Osteocyte (in vitro differentiated cells): ENCODE data around the gene CNTN5. TPM values are rescaled to one million over a fixed set of nuclear protein-coding genes. Genes with fewer than 3 reads are reported as not detected.

ENCODE experiments used
- DNase-seq: peaks from one replicate; pipeline ENCODE4 v3.0.0; 2021; ENCODE audit warnings: mixed read lengths; ENCODE audit not compliant: unreplicated experiment; ENCODE audit errors: extremely low spot score
- H3K27ac Mint-ChIP-seq: one replicate; pipeline ENCODE4 v1.8.0; 2021; ENCODE audit warnings: mild to moderate bottlenecking, mixed read lengths; ENCODE audit not compliant: unreplicated experiment
- H3K27me3 Mint-ChIP-seq: one replicate; pipeline ENCODE4 v1.8.0; 2021; ENCODE audit warnings: mixed read lengths; ENCODE audit not compliant: unreplicated experiment
- H3K36me3 Mint-ChIP-seq: one replicate; pipeline ENCODE4 v1.8.0; 2021; ENCODE audit warnings: mixed read lengths; ENCODE audit not compliant: unreplicated experiment
- H3K4me1 Mint-ChIP-seq: one replicate; pipeline ENCODE4 v1.8.0; 2021; ENCODE audit warnings: mixed read lengths; ENCODE audit not compliant: unreplicated experiment
- H3K4me3 Mint-ChIP-seq: one replicate; pipeline ENCODE4 v1.8.0; 2021; ENCODE audit warnings: mild to moderate bottlenecking, moderate library complexity, mixed read lengths; ENCODE audit not compliant: unreplicated experiment
- H3K9me3 Mint-ChIP-seq: one replicate; pipeline ENCODE4 v1.8.0; 2021; ENCODE audit warnings: mixed read lengths; ENCODE audit not compliant: unreplicated experiment
- CTCF ChIP-seq: fragments of 200-600 bp; sonication (generic); IDR thresholded peaks from 2 replicates; pipeline ENCODE4 v1.5.0; 2021; ENCODE audit warnings: antibody characterized with exemption, mild to moderate bottlenecking, moderate library complexity
- total RNA-seq: library from RNA; stranded (reverse); gene quantifications from 2 replicates; pipeline ENCODE4 v1.2.1, GENCODE V29; 2021

Gene CNTN5
- total RNA-seq, 1 donor from 2014 or later = 0.30 TPM

GRCh38 chr11:99988471-99988837 lies 967.7 kb downstream of the CNTN5 start:
- H3K9me3 Mint-ChIP-seq = no peaks in the 10 kb centered on the region
- H3K4me3 Mint-ChIP-seq = no peak overlapping the region
- H3K27ac Mint-ChIP-seq = no peak overlapping the region
- H3K4me1 Mint-ChIP-seq = no peaks in the 10 kb centered on the region
- no peak for TF ChIP-seq CTCF
- DNase-seq = no peak
- H3K27me3 Mint-ChIP-seq = no peaks in the 10 kb centered on the region
- no peaks in the 10 kb centered on the region for H3K36me3 Mint-ChIP-seq

GRCh38 chr11:100003985-100004384 lies 983.2 kb downstream of the CNTN5 start:
- TF ChIP-seq CTCF = no peak
- DNase-seq = no peak
- Mint-ChIP-seq H3K4me3 (no peak overlapping the region), H3K9me3 (peaks cover 6% of the 10 kb centered on the region), H3K27ac (no peak overlapping the region), H3K4me1 (no peaks in the 10 kb centered on the region), H3K36me3 (no peaks in the 10 kb centered on the region), H3K27me3 (no peaks in the 10 kb centered on the region)

- H3K4me3 Mint-ChIP-seq = no peak overlapping the region
- no peak overlapping the region for H3K27ac Mint-ChIP-seq
- TF ChIP-seq CTCF = no peak
- H3K9me3 Mint-ChIP-seq = peaks cover 6% of the 10 kb centered on the region
- H3K36me3 Mint-ChIP-seq = no peaks in the 10 kb centered on the region
- DNase-seq = no peak
- H3K27me3 Mint-ChIP-seq = no peaks in the 10 kb centered on the region
- H3K4me1 Mint-ChIP-seq = no peaks in the 10 kb centered on the region
These were observed 983.8 kb downstream of the CNTN5 start for GRCh38 chr11:100004541-100004940.

- Mint-ChIP-seq H3K36me3 (no peaks in the 10 kb centered on the region), H3K4me1 (no peaks in the 10 kb centered on the region), H3K27me3 (no peaks in the 10 kb centered on the region), H3K9me3 (peaks cover 6% of the 10 kb centered on the region), H3K4me3 (no peak overlapping the region), H3K27ac (no peak overlapping the region)
- no peak for TF ChIP-seq CTCF
- no peak for DNase-seq
These were observed 987.7 kb downstream of the CNTN5 start for GRCh38 chr11:100008417-100008816.

GRCh38 chr11:100009728-100010127 lies 989.0 kb downstream of the CNTN5 start:
- Mint-ChIP-seq H3K36me3 (no peaks in the 10 kb centered on the region), H3K9me3 (peaks cover 6% of the 10 kb centered on the region), H3K4me3 (no peak overlapping the region), H3K4me1 (no peaks in the 10 kb centered on the region), H3K27ac (no peak overlapping the region), H3K27me3 (no peaks in the 10 kb centered on the region)
- no peak for DNase-seq
- no peak for TF ChIP-seq CTCF
